Skeletal muscle satellite cell (primary cell): Measurements from ENCODE around the gene RUNX2.
"Not testable (repeated sequence)": the region's sequence is repeated elsewhere in the genome, so short reads cannot be mapped to it uniquely, and the experiment has no call there.

Experiments used
- H3K27me3 ChIP-seq: 2 replicates; pipeline ENCODE4 v1.7.0; 2013; ENCODE audit warnings: low read length; ENCODE audit not compliant: control insufficient read depth, insufficient read depth
- H3K36me3 ChIP-seq: 2 replicates; pipeline ENCODE4 v1.7.0; 2013; ENCODE audit warnings: mild to moderate bottlenecking, control low read depth, low read length; ENCODE audit not compliant: insufficient read depth
- H3K4me1 ChIP-seq: 2 replicates; pipeline ENCODE4 v1.7.0; 2013; ENCODE audit warnings: low read length; ENCODE audit not compliant: control insufficient read depth, insufficient read depth
- H3K4me2 ChIP-seq: 2 replicates; pipeline ENCODE4 v1.7.0; 2013; ENCODE audit warnings: mild to moderate bottlenecking, low read length
- H3K4me3 ChIP-seq: 2 replicates; pipeline ENCODE4 v1.7.0; 2013; ENCODE audit warnings: low read length
- H3K9ac ChIP-seq: 2 replicates; pipeline ENCODE4 v1.7.0; 2013; ENCODE audit warnings: mild to moderate bottlenecking, low read depth, low read length, moderate library complexity
- H3K9me3 ChIP-seq: replicated peaks from 2 replicates; pipeline ENCODE4 v1.7.0; 2013; ENCODE audit warnings: mild to moderate bottlenecking, control low read depth, low read length

RUNX2 gene

GRCh38 chr6:45556828-45557227 lies 228.7 kb downstream of the RUNX2 start:
- peak overlapping the region; percentile 75 for H3K4me2 ChIP-seq
- H3K27me3 ChIP-seq: no peaks in the 10 kb centered on the region
- H3K4me1 ChIP-seq: peaks cover 33% of the 10 kb centered on the region
- H3K36me3 ChIP-seq: peaks cover 4% of the 10 kb centered on the region
- no peaks in the 10 kb centered on the region for H3K9me3 ChIP-seq
- H3K9ac ChIP-seq: peak overlapping the region; percentile 72
- no peak overlapping the region for H3K4me3 ChIP-seq

- H3K9ac ChIP-seq: peak overlapping the region; percentile 72
- no peaks in the 10 kb centered on the region for H3K27me3 ChIP-seq
- H3K4me2 ChIP-seq: no peak overlapping the region
- H3K4me1 ChIP-seq: peaks cover 33% of the 10 kb centered on the region
- peaks cover 1% of the 10 kb centered on the region for H3K36me3 ChIP-seq
- H3K9me3 ChIP-seq: no peaks in the 10 kb centered on the region
- H3K4me3 ChIP-seq: no peak overlapping the region
Observed at GRCh38 chr6:45557454-45557853, 229.3 kb downstream of the RUNX2 start.

DNA sequence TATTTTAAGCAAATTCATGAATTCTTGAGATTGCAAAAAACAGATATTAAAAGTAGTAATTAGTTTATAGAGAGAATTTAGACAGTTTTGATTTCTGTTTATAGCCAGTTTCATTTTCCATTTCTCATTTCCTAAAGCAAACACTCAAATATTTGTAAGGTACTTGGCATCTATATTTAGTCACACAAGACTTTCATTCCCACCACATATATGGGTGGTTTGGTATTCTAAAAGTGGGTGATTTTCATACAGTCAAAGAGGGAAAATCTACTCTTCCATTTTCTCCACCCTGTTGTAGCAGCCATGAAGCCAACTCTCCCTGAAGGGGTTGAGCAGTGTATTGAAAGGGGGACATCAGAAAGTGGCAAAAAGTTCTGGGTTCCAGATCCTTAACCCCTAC lies 230.7 kb downstream of the RUNX2 start:
- Histone ChIP-seq H3K27me3 (no peaks in the 10 kb centered on the region), H3K9ac (no peak overlapping the region), H3K36me3 (no peaks in the 10 kb centered on the region), H3K4me2 (no peak overlapping the region), H3K4me1 (peaks cover 31% of the 10 kb centered on the region), H3K4me3 (no peak overlapping the region), H3K9me3 (no peaks in the 10 kb centered on the region)

DNA sequence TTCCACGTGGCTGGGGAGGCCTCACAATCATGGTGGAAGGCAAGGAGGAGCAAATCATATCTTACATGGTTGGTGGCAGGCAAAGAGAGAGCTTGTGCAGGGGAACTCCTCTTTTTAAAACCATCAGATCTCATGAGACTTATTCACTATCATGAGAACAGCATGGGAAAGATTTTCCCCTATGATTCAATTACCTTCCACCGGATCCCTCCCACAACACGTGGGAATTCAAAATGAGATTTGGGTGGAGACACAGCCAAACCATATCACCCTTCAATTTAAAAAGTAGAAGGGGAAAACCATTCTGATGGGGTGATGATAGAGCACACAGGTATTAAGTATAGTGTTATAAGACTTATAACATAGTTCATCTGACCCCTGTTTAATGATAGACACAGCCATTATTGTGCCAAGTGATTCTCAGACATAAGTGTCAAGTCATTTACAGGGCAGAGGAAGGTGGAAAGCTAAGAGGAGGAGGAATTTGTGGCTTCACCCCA lies 232.2 kb downstream of the RUNX2 start:
- not testable (repeated sequence) for H3K4me3 ChIP-seq, H3K27me3 ChIP-seq, H3K36me3 ChIP-seq, H3K9ac ChIP-seq, H3K4me2 ChIP-seq, H3K9me3 ChIP-seq
- peaks cover 18% of the 10 kb centered on the region for H3K4me1 ChIP-seq

DNA sequence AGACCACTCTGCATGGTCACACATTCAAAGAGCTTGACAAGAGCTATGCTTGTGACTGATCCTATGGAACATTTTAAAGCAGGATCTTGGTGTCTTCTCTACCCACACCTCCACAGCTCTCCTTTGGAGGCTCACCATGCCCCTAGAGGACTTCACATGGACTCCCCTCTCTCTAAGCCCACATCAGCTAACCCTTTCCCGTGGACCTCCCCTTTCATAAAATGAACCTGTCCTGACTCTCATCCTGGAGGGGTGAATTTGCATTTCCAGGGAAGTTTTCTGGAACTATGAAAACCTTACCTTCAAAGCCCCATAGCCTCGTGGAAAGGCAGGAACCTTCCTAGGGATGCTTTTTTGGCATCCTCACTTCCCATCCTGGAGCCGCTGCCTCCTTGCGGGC lies 234.0 kb downstream of the RUNX2 start:
- no peaks in the 10 kb centered on the region for H3K27me3 ChIP-seq
- no peaks in the 10 kb centered on the region for H3K9me3 ChIP-seq
- H3K4me3 ChIP-seq: no peak overlapping the region
- peaks cover 6% of the 10 kb centered on the region for H3K4me1 ChIP-seq
- H3K36me3 ChIP-seq: no peaks in the 10 kb centered on the region
- no peak overlapping the region for H3K9ac ChIP-seq
- no peak overlapping the region for H3K4me2 ChIP-seq

DNA sequence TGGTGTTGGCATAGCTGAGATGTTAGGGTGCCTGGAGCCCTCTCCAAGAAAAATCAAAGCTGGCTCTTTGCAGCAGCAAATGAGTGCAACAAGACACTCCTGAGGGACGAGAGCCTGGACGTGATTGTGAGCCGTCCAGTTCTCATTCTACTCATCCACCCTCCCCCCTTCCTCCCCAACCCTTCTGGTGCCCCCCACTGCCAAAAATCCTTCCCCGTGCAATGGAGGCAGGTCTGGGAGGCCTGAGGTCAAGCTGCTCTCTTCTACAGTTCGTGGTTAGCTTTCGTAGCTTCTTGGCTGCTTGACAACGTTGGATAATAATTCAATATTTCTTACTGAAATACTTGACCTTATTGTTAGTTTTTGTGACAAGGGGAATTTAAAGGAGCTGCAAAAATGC lies 234.9 kb downstream of the RUNX2 start:
- Histone ChIP-seq H3K36me3 (no peaks in the 10 kb centered on the region), H3K9ac (no peak overlapping the region), H3K27me3 (no peaks in the 10 kb centered on the region), H3K4me2 (no peak overlapping the region), H3K4me3 (no peak overlapping the region), H3K4me1 (peaks cover 6% of the 10 kb centered on the region), H3K9me3 (no peaks in the 10 kb centered on the region)

GRCh38 chr6:45563844-45564243 lies 235.7 kb downstream of the RUNX2 start:
- no peak overlapping the region for H3K9ac ChIP-seq
- H3K4me3 ChIP-seq: no peak overlapping the region
- no peaks in the 10 kb centered on the region for H3K9me3 ChIP-seq
- H3K36me3 ChIP-seq: no peaks in the 10 kb centered on the region
- H3K4me2 ChIP-seq: no peak overlapping the region
- H3K27me3 ChIP-seq: no peaks in the 10 kb centered on the region
- peaks cover 6% of the 10 kb centered on the region for H3K4me1 ChIP-seq

GRCh38 chr6:45566882-45567281 lies 238.8 kb downstream of the RUNX2 start:
- no peaks in the 10 kb centered on the region for H3K9me3 ChIP-seq
- no peaks in the 10 kb centered on the region for H3K36me3 ChIP-seq
- no peak overlapping the region for H3K4me3 ChIP-seq
- peaks cover 6% of the 10 kb centered on the region for H3K4me1 ChIP-seq
- no peak overlapping the region for H3K4me2 ChIP-seq
- no peaks in the 10 kb centered on the region for H3K27me3 ChIP-seq
- no peak overlapping the region for H3K9ac ChIP-seq

DNA sequence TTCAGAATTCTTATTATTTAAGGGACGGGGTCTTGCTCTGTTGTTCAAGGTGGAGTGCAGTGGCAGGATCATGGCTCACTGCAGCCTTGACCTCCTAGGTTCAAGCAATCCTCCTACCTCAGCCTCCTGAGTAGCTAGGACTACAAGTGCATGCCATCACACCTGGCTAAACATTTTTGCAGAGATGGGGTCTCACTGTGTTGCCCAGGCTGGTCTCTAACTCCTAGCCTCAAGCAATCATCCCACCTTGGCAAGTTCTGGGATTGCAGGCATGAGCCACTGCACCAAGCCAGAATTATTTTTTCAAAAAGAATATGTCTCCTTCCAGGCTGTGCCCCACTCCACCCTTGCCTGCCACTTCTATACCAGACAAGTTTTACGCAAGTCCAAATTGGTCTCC lies 239.7 kb downstream of the RUNX2 start:
- H3K4me2 ChIP-seq: no peak overlapping the region
- H3K4me1 ChIP-seq: peaks cover 6% of the 10 kb centered on the region
- H3K9me3 ChIP-seq: no peaks in the 10 kb centered on the region
- H3K36me3 ChIP-seq: no peaks in the 10 kb centered on the region
- H3K9ac ChIP-seq: no peak overlapping the region
- H3K27me3 ChIP-seq: no peaks in the 10 kb centered on the region
- no peak overlapping the region for H3K4me3 ChIP-seq

- H3K9ac ChIP-seq: no peak overlapping the region
- no peak overlapping the region for H3K4me3 ChIP-seq
- no peak overlapping the region for H3K4me2 ChIP-seq
- H3K27me3 ChIP-seq: no peaks in the 10 kb centered on the region
- H3K4me1 ChIP-seq: peaks cover 6% of the 10 kb centered on the region
- no peaks in the 10 kb centered on the region for H3K9me3 ChIP-seq
- H3K36me3 ChIP-seq: no peaks in the 10 kb centered on the region
Observed at GRCh38 chr6:45568626-45569025, 240.5 kb downstream of the RUNX2 start.

- H3K4me3 ChIP-seq: no peak overlapping the region
- H3K27me3 ChIP-seq: no peaks in the 10 kb centered on the region
- H3K9ac ChIP-seq: no peak overlapping the region
- H3K4me1 ChIP-seq: peaks cover 6% of the 10 kb centered on the region
- H3K9me3 ChIP-seq: no peaks in the 10 kb centered on the region
- H3K36me3 ChIP-seq: no peaks in the 10 kb centered on the region
- H3K4me2 ChIP-seq: no peak overlapping the region
Observed at GRCh38 chr6:45569210-45569945, 241.2 kb downstream of the RUNX2 start.

DNA sequence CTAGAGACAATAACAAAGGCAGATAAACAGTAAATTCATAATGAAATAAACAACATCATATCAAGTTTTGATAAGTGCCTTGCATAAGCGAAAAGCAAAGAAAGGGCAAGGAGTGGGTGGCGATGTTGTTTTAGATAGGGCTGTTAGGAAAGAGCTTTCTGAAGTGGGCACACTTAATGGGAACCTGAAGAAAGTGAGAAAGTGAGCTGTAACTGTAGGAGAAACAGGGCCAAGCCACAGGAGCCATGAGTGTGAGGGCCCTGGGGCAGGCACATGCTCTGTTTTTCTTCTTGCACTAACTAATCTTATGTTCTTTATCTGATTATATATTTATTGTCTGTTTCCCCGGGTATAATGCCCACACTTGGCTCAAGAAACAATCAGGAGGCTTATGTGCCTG lies 243.0 kb downstream of the RUNX2 start:
- Histone ChIP-seq H3K4me3 (no peak overlapping the region), H3K36me3 (no peaks in the 10 kb centered on the region), H3K4me1 (peaks cover 6% of the 10 kb centered on the region), H3K9ac (no peak overlapping the region), H3K4me2 (no peak overlapping the region), H3K9me3 (no peaks in the 10 kb centered on the region), H3K27me3 (no peaks in the 10 kb centered on the region)
